CD4-positive, alpha-beta T cell treated with Interleukin-2 at 100 ng/mL for 4 hours (primary cell): ENCODE measurements around the gene PPP2R5D.
A peak's percentile ranks its signal among the peaks of the same experiment; 100 is the strongest.
"Not testable (repeated sequence)": the region's sequence is repeated elsewhere in the genome, so short reads cannot be mapped to it uniquely, and the experiment has no call there.

Experiments used
- DNase-seq: peaks from one replicate; pipeline ENCODE4 v3.0.0-alpha.2; 2020; ENCODE audit warnings: low spot score

PPP2R5D gene

DNA sequence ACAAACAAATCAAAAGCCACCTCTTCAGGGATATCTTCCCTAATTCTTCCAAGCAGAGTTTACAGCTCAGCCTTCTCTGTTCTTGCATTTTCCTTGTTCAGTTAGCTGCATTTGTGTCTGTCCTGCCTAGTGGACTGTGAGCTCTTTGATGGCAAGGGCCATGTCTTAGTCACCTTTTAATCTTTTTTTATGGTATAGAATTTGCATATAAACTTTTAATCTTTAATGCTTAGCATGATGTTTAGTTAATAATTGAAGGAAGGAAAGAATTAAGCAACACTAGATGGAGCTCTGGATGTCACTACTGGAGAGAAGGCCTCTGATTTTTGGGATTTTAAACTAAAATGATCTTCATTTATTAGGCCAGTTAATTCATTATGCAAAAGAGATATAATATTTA is 12.1 kb downstream of the PPP2R5D start:
- no peak for DNase-seq

GRCh38 chr6:42998205-42998604 is 13.8 kb downstream of the PPP2R5D start:
- DNase-seq = not testable (repeated sequence)

- DNase-seq = no peak
Measured at GRCh38 chr6:43001843-43002242, 17.5 kb downstream of the PPP2R5D start.

GRCh38 chr6:43005844-43006243 is 21.5 kb downstream of the PPP2R5D start:
- DNase-seq = no peak

GRCh38 chr6:43006251-43006650 is 21.9 kb downstream of the PPP2R5D start:
- DNase-seq = no peak

- no peak for DNase-seq
Measured at GRCh38 chr6:43007126-43007525, 22.8 kb downstream of the PPP2R5D start.

GRCh38 chr6:43009124-43009523 is 24.8 kb downstream of the PPP2R5D start:
- DNase-seq = peak; percentile 38

DNA sequence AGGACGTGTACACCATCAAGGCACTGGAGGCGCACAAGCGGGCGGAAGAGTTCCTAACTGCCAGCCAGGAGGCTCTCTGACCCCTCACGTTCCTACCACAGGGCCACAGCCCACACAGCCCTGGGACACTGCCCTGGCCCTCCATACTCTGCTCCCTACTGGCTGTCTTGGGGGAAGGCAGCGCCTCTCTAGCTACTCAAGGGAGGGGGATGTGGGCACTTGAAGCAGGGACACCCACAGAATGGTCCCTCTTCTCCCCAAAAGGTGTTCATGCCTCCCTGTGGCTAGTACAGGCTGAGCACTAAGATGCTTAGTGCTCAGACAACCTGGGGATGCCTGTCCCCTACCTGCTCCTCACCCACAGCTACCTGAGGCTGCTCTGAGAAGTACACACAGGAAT is 26.8 kb downstream of the PPP2R5D start:
- no peak for DNase-seq

- DNase-seq = no peak
Measured at GRCh38 chr6:43012364-43012763, 28.0 kb downstream of the PPP2R5D start.

- no peak for DNase-seq
Measured at GRCh38 chr6:43013097-43013842, 28.9 kb downstream of the PPP2R5D start.

- DNase-seq = peak; percentile 100
Measured at GRCh38 chr6:43013843-43014433, 29.6 kb downstream of the PPP2R5D start, which contains the start of the genes KLHDC3 and MEA1. TSS of gene KLHDC3 (plus strand) at chr6:43014249. CDS start at chr6:43017193, 2,944 bp downstream. TSS of gene MEA1 (minus strand) at chr6:43013946. CDS start at chr6:43013813, 133 bp downstream.

- no peak for DNase-seq
Measured at GRCh38 chr6:43014434-43014909, 30.1 kb downstream of the PPP2R5D start.

GRCh38 chr6:43016176-43016942 is 32.0 kb downstream of the PPP2R5D start:
- no peak for DNase-seq

- DNase-seq = no peak
Measured at GRCh38 chr6:43016943-43017334, 32.6 kb downstream of the PPP2R5D start.

DNA sequence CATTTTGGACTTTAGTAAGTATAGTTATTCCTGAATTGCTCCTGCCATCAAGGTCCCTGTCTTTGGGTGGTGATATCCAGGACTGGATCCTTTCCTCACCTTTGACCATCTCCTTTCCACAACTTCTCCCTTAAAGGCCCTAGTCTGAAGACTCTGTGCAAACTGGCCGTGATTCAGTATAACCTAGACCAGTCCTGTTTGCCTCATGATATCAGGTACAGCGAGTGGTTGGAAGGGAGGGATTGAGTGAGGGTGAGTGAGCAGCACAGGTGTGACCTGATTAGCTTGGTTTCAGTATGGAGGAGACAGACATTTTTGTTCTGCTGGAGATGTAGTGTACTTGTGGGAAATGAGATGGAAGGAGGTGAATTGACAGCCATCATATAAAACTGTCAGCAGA is 34.8 kb downstream of the PPP2R5D start:
- DNase-seq = no peak

- DNase-seq = no peak
Measured at GRCh38 chr6:43020052-43020705, 35.8 kb downstream of the PPP2R5D start.

DNA sequence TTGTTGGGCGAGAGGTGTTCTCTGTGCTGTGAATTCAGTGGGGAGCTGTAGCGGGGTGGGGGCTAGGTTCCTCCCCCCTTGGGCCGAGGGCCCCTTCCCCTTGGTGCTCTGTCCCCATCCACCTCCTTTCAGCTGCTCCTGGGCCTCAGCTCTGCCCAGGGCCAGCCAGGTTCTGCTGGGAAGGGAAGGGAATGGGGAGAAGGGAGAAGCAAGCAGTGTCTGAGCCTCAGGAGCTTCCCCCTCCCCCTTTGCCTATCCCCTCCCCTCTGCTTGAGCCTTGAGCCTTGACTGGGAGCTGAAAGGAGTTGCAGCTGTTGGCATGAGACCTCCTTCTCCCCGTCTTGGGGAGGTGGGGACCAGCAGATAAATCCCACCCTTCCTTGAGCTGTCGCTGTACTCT is 36.5 kb downstream of the PPP2R5D start:
- no peak for DNase-seq

GRCh38 chr6:43021270-43022047 is 37.1 kb downstream of the PPP2R5D start, which contains the start of gene RRP36:
TSS of gene RRP36 (plus strand) at chr6:43021623. CDS start at chr6:43021655, 32 bp downstream.
- DNase-seq = peak; percentile 66

DNA sequence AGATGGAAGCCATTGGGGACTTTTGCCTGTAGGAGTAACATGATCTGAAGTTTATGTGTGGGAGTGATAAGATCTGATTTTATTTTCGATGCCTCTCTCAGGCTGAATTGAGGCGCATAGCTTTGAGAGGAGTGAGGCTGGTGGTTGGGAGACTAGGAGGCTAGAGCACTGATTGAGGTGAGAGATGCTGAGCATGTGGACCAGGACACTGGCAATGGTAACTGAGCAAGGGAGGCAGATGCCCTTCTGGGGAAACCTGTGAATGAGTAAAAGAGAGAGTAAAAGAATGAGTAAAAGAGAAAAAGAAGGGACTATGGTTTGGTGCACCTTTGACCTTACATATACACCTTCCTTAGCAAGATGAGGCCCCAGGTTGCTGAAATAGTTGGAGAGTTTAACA is 40.1 kb downstream of the PPP2R5D start:
- DNase-seq = no peak

- no peak for DNase-seq
Measured at GRCh38 chr6:43026365-43026764, 42.0 kb downstream of the PPP2R5D start.

DNA sequence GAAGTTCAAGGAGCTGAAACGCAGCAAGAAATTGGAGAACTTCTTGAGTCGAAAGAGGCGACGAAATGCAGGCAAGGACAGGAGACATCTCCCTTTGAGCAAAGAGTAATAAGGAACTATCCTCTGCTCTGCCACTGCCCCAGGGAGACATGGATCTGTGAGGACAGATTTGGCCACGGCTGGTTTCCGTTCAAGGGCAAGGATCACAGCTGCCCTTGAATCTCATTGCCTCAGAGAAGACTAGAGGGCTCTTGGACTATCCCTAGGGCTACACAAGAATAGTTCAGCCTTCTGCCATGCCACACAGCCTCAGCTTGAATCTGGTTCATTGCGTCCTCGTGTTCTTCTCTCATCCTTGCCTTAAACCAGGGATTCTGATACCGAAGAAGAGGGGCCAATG is 44.8 kb downstream of the PPP2R5D start:
- no peak for DNase-seq
